HepG2 (cell line): Measurements from ENCODE around the gene KMT2B. TPM values are rescaled to one million over a fixed set of nuclear protein-coding genes. Genes with fewer than 3 reads are reported as not detected.

Experiments
- DMAP1 ChIP-seq: IDR thresholded peaks from 2 replicates; pipeline ENCODE4 v1.6.1; 2016
- FLYWCH1 ChIP-seq: sonication (generic); formaldehyde crosslinking; IDR thresholded peaks from 2 replicates; pipeline ENCODE4 v1.8.1; 2023; ENCODE audit warnings: mild to moderate bottlenecking, missing genetic modification reagents
- FOXO1 ChIP-seq: sonication (generic); formaldehyde crosslinking; IDR thresholded peaks from 2 replicates; pipeline ENCODE4 v1.4.0; 2020; ENCODE audit warnings: missing genetic modification reagents
- HNRNPK ChIP-seq: fragments of 200-400 bp; formaldehyde crosslinking; IDR thresholded peaks from 2 replicates; pipeline ENCODE4 v1.6.1; 2018; ENCODE audit warnings: low read length, low read depth, moderate library complexity, mild to moderate bottlenecking; ENCODE audit not compliant: poor library complexity, severe bottlenecking
- NR1H2 ChIP-seq: sonication (generic); formaldehyde crosslinking; IDR thresholded peaks from 2 replicates; pipeline ENCODE4 v1.8.1; 2022; ENCODE audit warnings: low read depth, missing genetic modification reagents, borderline replicate concordance
- SIX4 ChIP-seq: sonication (generic); formaldehyde crosslinking; IDR thresholded peaks from 2 replicates; pipeline ENCODE4 v1.4.0; 2020; ENCODE audit warnings: missing genetic modification reagents
- SNAI1 ChIP-seq: sonication (generic); formaldehyde crosslinking; IDR thresholded peaks from 2 replicates; pipeline ENCODE4 v1.5.0; 2020; ENCODE audit warnings: mild to moderate bottlenecking, missing genetic modification reagents, borderline replicate concordance
- THAP11 ChIP-seq: IDR thresholded peaks from 2 replicates; pipeline ENCODE4 v1.6.1; 2016; ENCODE audit warnings: missing biosample characterization, missing genetic modification reagents
- YY1 ChIP-seq: IDR thresholded peaks from 2 replicates; pipeline ENCODE4 v1.6.1; 2011; ENCODE audit warnings: low read length, low read depth, moderate library complexity, mild to moderate bottlenecking; ENCODE audit not compliant: insufficient read depth, insufficient replicate concordance
- ZFAT ChIP-seq: sonication (generic); formaldehyde crosslinking; conservative IDR thresholded peaks from 2 replicates; pipeline ENCODE4 v1.8.1; 2023; ENCODE audit warnings: missing genetic modification reagents, inconsistent platforms
- ZFP36L2 ChIP-seq: sonication (generic); formaldehyde crosslinking; IDR thresholded peaks from 2 replicates; pipeline ENCODE4 v1.4.0; 2020; ENCODE audit warnings: missing genetic modification reagents
- ZNF766 ChIP-seq: sonication (generic); formaldehyde crosslinking; IDR thresholded peaks from 2 replicates; pipeline ENCODE4 v1.5.0; 2020; ENCODE audit warnings: missing genetic modification reagents, borderline replicate concordance
- polyA plus RNA-seq, 8 experiments: library from polyadenylated mRNA; depleted of rRNA in 3 of 8; stranded (reverse) in 7 of 8; unstranded in 1 of 8; fragments of >200 nt; fragmentation: Illumina TruSeq in 4 of 8; extraction: Trizol in 4 of 8; gene quantifications; 2 replicates each; pipeline versions ENCODE4 v1.2.1 to v1.2.3, GENCODE V29; 2011 to 2016; ENCODE audit warnings: low read depth in 4 of 8, missing spikeins in 1 of 8, mixed read lengths in 1 of 8; ENCODE audit not compliant: insufficient read depth in 1 of 8
- total RNA-seq, 5 experiments: library from RNA; depleted of rRNA; stranded (reverse); fragments of >200 nt; fragmentation: Illumina TruSeq; extraction: Trizol; gene quantifications; 2 replicates each; pipeline ENCODE4 v1.2.3, GENCODE V29; 2016; ENCODE audit warnings: low read depth in 1 of 5
- TF ChIP-seq, protein P1 (sequence below), 2 experiments: fragments of 450-650 bp in 1 of 2; sonication (generic) in 1 of 2; formaldehyde crosslinking; IDR thresholded peaks; 2 replicates each; pipeline versions ENCODE4 v1.5.0 to v1.8.0; 2020 to 2022; ENCODE audit warnings: mild to moderate bottlenecking in 1 of 2, missing genetic modification reagents in 1 of 2
- TF ChIP-seq, protein P2 (sequence below): sonication (generic); formaldehyde crosslinking; IDR thresholded peaks from 2 replicates; pipeline ENCODE4 v1.5.1; 2020; ENCODE audit warnings: missing genetic modification reagents, mild to moderate bottlenecking, borderline replicate concordance
- TF ChIP-seq, protein P3 (sequence below): IDR thresholded peaks from 2 replicates; pipeline ENCODE4 v1.6.1; 2016; ENCODE audit warnings: missing compliant biosample characterization, missing genetic modification reagents, borderline replicate concordance
- TF ChIP-seq, protein P4 (sequence below): sonication (generic); formaldehyde crosslinking; IDR thresholded peaks from 2 replicates; pipeline ENCODE4 v1.5.0; 2020; ENCODE audit warnings: mild to moderate bottlenecking, missing genetic modification reagents
- TF ChIP-seq, protein P5 (sequence below): sonication (generic); formaldehyde crosslinking; IDR thresholded peaks from 2 replicates; pipeline ENCODE4 v1.5.0; 2020; ENCODE audit warnings: missing genetic modification reagents, mild to moderate bottlenecking, borderline replicate concordance
- TF ChIP-seq, protein P6 (sequence below): sonication (generic); formaldehyde crosslinking; IDR thresholded peaks from 2 replicates; pipeline ENCODE4 v1.4.0; 2020; ENCODE audit warnings: missing genetic modification reagents

Gene KMT2B
- total and polyA plus RNA-seq, 2 of the 13 experiments (the other 11 are each of a cell fraction or from before 2014, with no cell fraction given): 6.2 to 16.9 TPM

DNA sequence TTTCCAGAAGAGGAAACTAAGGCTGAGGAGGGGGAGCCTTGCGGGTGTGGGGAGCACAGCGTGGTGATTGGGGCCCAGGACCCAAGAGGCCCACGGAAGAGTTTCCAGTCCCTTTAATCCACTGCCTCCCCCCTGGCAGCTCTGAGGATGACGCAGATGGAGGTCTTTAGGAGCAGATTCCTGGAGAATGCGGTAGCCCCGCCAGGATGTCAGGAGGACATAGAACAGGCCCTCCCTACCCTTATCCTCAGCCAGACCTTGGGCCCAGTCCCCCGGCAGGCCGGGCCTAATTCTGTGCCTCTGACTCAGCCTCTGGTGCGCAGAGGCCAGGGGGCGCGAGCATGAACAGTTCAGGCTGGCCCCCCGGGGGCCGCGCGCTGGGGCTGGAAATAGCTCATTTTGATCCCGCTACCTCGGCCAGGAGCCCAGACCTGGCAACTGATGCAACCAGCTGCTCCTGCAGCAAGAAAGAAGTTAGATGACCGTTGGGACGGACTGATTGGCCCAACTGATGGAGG is 39.5 kb downstream of the KMT2B start (continued):
- TF ChIP-seq, protein P1, sequence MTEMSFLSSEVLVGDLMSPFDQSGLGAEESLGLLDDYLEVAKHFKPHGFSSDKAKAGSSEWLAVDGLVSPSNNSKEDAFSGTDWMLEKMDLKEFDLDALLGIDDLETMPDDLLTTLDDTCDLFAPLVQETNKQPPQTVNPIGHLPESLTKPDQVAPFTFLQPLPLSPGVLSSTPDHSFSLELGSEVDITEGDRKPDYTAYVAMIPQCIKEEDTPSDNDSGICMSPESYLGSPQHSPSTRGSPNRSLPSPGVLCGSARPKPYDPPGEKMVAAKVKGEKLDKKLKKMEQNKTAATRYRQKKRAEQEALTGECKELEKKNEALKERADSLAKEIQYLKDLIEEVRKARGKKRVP (CRISPR knock-in tag; IDR thresholded peaks at IDR 0.05): peak in 1 of 2 experiments; percentile 56; a peak in 1 of 4 replicates
- TF ChIP-seq, protein P2, sequence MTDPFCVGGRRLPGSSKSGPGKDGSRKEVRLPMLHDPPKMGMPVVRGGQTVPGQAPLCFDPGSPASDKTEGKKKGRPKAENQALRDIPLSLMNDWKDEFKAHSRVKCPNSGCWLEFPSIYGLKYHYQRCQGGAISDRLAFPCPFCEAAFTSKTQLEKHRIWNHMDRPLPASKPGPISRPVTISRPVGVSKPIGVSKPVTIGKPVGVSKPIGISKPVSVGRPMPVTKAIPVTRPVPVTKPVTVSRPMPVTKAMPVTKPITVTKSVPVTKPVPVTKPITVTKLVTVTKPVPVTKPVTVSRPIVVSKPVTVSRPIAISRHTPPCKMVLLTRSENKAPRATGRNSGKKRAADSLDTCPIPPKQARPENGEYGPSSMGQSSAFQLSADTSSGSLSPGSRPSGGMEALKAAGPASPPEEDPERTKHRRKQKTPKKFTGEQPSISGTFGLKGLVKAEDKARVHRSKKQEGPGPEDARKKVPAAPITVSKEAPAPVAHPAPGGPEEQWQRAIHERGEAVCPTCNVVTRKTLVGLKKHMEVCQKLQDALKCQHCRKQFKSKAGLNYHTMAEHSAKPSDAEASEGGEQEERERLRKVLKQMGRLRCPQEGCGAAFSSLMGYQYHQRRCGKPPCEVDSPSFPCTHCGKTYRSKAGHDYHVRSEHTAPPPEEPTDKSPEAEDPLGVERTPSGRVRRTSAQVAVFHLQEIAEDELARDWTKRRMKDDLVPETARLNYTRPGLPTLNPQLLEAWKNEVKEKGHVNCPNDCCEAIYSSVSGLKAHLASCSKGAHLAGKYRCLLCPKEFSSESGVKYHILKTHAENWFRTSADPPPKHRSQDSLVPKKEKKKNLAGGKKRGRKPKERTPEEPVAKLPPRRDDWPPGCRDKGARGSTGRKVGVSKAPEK (CRISPR knock-in tag): no peak
- TF ChIP-seq FOXO1 (CRISPR knock-in tag): no peak
- no peak for TF ChIP-seq ZFAT (CRISPR knock-in tag)
- no peak for TF ChIP-seq HNRNPK
- TF ChIP-seq, protein P3, sequence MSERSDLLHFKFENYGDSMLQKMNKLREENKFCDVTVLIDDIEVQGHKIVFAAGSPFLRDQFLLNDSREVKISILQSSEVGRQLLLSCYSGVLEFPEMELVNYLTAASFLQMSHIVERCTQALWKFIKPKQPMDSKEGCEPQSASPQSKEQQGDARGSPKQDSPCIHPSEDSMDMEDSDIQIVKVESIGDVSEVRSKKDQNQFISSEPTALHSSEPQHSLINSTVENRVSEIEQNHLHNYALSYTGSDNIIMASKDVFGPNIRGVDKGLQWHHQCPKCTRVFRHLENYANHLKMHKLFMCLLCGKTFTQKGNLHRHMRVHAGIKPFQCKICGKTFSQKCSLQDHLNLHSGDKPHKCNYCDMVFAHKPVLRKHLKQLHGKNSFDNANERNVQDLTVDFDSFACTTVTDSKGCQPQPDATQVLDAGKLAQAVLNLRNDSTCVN (CRISPR knock-in tag): no peak
- TF ChIP-seq, protein P4, sequence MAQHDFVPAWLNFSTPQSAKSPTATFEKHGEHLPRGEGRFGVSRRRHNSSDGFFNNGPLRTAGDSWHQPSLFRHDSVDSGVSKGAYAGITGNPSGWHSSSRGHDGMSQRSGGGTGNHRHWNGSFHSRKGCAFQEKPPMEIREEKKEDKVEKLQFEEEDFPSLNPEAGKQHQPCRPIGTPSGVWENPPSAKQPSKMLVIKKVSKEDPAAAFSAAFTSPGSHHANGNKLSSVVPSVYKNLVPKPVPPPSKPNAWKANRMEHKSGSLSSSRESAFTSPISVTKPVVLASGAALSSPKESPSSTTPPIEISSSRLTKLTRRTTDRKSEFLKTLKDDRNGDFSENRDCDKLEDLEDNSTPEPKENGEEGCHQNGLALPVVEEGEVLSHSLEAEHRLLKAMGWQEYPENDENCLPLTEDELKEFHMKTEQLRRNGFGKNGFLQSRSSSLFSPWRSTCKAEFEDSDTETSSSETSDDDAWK (CRISPR knock-in tag): no peak
- TF ChIP-seq YY1: peak; percentile 10
- no peak for TF ChIP-seq SNAI1 (CRISPR knock-in tag)
- TF ChIP-seq ZFP36L2: no peak
- no peak for TF ChIP-seq NR1H2 (CRISPR knock-in tag)
- TF ChIP-seq, protein P5, sequence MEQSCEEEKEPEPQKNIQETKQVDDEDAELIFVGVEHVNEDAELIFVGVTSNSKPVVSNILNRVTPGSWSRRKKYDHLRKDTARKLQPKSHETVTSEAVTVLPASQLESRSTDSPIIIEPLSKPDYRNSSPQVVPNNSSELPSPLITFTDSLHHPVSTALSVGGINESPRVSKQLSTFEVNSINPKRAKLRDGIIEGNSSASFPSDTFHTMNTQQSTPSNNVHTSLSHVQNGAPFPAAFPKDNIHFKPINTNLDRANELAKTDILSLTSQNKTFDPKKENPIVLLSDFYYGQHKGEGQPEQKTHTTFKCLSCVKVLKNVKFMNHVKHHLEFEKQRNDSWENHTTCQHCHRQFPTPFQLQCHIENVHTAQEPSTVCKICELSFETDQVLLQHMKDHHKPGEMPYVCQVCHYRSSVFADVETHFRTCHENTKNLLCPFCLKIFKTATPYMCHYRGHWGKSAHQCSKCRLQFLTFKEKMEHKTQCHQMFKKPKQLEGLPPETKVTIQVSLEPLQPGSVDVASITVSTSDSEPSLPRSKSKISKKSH (CRISPR knock-in tag): no peak
- TF ChIP-seq FLYWCH1 (CRISPR knock-in tag): no peak
- no peak for TF ChIP-seq ZNF766 (CRISPR knock-in tag)
- TF ChIP-seq THAP11 (CRISPR knock-in tag): no peak
- TF ChIP-seq, protein P6, sequence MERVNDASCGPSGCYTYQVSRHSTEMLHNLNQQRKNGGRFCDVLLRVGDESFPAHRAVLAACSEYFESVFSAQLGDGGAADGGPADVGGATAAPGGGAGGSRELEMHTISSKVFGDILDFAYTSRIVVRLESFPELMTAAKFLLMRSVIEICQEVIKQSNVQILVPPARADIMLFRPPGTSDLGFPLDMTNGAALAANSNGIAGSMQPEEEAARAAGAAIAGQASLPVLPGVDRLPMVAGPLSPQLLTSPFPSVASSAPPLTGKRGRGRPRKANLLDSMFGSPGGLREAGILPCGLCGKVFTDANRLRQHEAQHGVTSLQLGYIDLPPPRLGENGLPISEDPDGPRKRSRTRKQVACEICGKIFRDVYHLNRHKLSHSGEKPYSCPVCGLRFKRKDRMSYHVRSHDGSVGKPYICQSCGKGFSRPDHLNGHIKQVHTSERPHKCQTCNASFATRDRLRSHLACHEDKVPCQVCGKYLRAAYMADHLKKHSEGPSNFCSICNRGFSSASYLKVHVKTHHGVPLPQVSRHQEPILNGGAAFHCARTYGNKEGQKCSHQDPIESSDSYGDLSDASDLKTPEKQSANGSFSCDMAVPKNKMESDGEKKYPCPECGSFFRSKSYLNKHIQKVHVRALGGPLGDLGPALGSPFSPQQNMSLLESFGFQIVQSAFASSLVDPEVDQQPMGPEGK (CRISPR knock-in tag): peak; percentile 79
- no peak for TF ChIP-seq SIX4
- 0 out of 2 replicates have a peak, but pooled peaks have one; percentile 11 for TF ChIP-seq DMAP1
